ENCODE data around the gene MLST8.
"Not testable (repeated sequence)": the region's sequence is repeated elsewhere in the genome, so short reads cannot be mapped to it uniquely, and the experiment has no call there.

Gene MLST8

GRCh38 chr16:2252806-2253148, 47.5 kb downstream of the MLST8 start:
- no peak for DNase-seq

DNA sequence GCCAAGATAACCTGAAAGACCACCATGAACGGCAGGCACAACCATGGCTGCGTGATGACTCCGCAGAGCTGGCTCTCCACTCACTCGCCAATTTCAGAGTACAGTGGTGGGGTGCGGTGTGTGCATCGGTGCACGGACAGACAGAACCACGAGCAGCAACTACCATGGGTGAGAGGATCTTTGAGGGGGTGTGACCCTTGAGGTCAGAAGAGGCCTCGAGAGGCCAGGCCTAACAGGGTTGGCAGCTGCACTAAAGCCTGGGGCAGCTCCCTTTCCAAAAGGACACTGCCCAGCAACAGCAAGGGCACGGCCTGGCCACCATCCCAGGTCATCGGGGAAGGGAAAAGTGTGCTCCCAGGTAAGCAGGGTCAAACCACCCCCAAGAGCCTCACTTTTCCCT, 48.0 kb downstream of the MLST8 start:
- no peak for DNase-seq

DNA sequence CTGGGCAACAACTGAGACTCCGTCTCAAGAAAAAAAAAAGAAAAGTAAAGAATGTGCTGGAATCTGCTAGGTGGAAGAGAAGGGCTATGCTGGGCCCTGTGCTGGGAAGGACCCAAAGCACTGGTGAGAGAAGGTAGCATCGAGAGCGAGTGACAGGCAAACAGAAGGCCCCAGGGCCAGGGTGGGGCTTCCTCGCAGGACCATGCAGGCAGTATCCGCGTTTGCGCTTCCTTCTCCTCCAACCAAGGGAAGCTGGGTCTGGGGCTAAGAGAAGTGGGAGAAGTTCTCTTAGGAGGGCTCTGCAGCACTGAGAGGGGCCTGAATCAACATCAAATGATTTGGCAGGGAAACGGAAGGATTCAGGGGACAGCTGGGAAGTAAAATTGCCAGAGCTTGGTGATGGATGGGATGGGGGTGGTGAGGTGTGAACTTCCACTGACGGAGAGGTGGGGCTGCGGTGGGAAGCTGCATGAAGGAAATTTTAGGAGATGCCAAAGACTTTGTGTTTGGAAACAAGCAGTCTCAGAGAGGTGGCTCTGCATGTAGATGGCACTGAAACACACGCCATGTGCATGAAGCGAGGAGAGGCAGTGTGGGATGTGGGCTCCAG, 51.4 kb downstream of the MLST8 start:
- DNase-seq: no peak

- no peak for DNase-seq
These were observed 52.5 kb downstream of the MLST8 start for GRCh38 chr16:2257726-2258125.

DNA sequence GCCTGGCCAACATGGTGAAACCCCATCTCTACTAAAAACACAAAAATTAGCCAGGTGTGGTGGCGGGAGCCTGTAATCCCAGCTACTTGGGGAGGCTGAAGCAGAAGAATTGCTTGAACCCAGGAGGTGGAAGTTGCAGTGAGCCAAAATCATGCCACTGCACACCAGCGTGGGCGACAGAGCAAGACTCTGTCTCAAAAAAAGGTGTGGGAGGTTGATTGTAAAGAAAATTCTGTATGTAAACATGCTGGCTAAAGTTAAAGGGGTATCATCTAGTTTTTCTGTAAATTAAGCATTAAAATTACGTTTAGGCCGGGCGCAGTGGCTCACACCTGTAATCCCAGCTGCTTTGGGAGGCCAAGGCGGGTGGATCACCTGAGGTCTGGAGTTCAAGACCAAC, 53.3 kb downstream of the MLST8 start:
- DNase-seq: not testable (repeated sequence)
